CD14-positive monocyte (primary cell): ENCODE results near the gene PPP1R16B. TPM values are rescaled to one million over a fixed set of nuclear protein-coding genes. Genes with fewer than 3 reads are reported as not detected.
A peak's percentile ranks its signal among the peaks of the same experiment; 100 is the strongest.

Experiments used
- DNase-seq, 3 donors: peaks; one replicate each; pipeline ENCODE4 v3.0.0-alpha.2; 2011 to 2022
- H2AFZ ChIP-seq: 2 replicates; pipeline ENCODE4 v1.6.0; 2012; ENCODE audit warnings: mild to moderate bottlenecking, low read depth, low read length, inconsistent platforms; ENCODE audit not compliant: insufficient read depth, poor library complexity, severe bottlenecking
- H3K27ac ChIP-seq, 2 donors: 1 replicate in 1 of 2; 2 replicates in 1 of 2; pipeline ENCODE4 v1.5.1; 2012 to 2013; ENCODE audit warnings: low read length in 2 of 2, control low read depth in 1 of 2, inconsistent platforms in 1 of 2, low read depth in 1 of 2, mild to moderate bottlenecking in 1 of 2
- H3K27me3 ChIP-seq, 2 donors: one replicate each; pipeline versions ENCODE4 v1.6.0 to v1.6.1; 2011 to 2013; ENCODE audit warnings: low read length in 2 of 2; ENCODE audit not compliant: control insufficient read depth in 2 of 2, insufficient read depth in 2 of 2
- H3K36me3 ChIP-seq, 2 donors: replicated peaks in 1 of 2; 1 replicate in 1 of 2; 2 replicates in 1 of 2; pipeline versions ENCODE4 v1.5.1 to v1.6.1; 2012 to 2013; ENCODE audit warnings: low read length in 2 of 2, control low read depth in 1 of 2, inconsistent platforms in 1 of 2, mild to moderate bottlenecking in 1 of 2; ENCODE audit not compliant: insufficient read depth in 2 of 2, control insufficient read depth in 1 of 2
- H3K4me1 ChIP-seq, 2 donors: 1 replicate in 1 of 2; 2 replicates in 1 of 2; pipeline versions ENCODE4 v1.5.1 to v1.6.1; 2012 to 2013; ENCODE audit warnings: low read length in 2 of 2, control low read depth in 1 of 2, inconsistent platforms in 1 of 2, mild to moderate bottlenecking in 1 of 2, moderate library complexity in 1 of 2; ENCODE audit not compliant: insufficient read depth in 2 of 2, control insufficient read depth in 1 of 2
- H3K4me2 ChIP-seq: replicated peaks from 2 replicates; pipeline ENCODE3; 2012; ENCODE audit warnings: low read length, moderate library complexity, mild to moderate bottlenecking; ENCODE audit not compliant: poor library complexity, severe bottlenecking; ENCODE audit errors: extremely low read depth
- H3K4me3 ChIP-seq, 3 experiments: fragments of 200-600 bp in 1 of 3; sonication (generic) in 1 of 3; replicated peaks in 1 of 3; 1 replicate in 2 of 3; 2 replicates in 1 of 3; pipeline ENCODE4 v1.5.1; 2011 to 2013; ENCODE audit warnings: low read length in 3 of 3, mild to moderate bottlenecking in 3 of 3, control low read depth in 2 of 3, low read depth in 2 of 3, inconsistent platforms in 1 of 3, moderate library complexity in 1 of 3
- H3K79me2 ChIP-seq: 2 replicates; pipeline ENCODE4 v1.6.0; 2012; ENCODE audit warnings: mild to moderate bottlenecking, control low read depth, inconsistent platforms, low read length, moderate library complexity; ENCODE audit not compliant: insufficient read depth
- H3K9ac ChIP-seq: 2 replicates; pipeline ENCODE4 v1.6.0; 2017; ENCODE audit warnings: low read length, mild to moderate bottlenecking; ENCODE audit not compliant: insufficient read depth, poor library complexity, severe bottlenecking
- H3K9me3 ChIP-seq, 2 donors: replicated peaks in 1 of 2; 1 replicate in 1 of 2; 2 replicates in 1 of 2; pipeline versions ENCODE4 v1.5.1 to v1.6.1; 2012 to 2013; ENCODE audit warnings: low read length in 2 of 2, control low read depth in 1 of 2; ENCODE audit not compliant: control insufficient read depth in 1 of 2, insufficient read depth in 1 of 2
- H4K20me1 ChIP-seq: 2 replicates; pipeline ENCODE4 v1.6.0; 2012; ENCODE audit warnings: mild to moderate bottlenecking, low read length, control low read depth, moderate library complexity; ENCODE audit not compliant: insufficient read depth
- H3K27ac Mint-ChIP-seq, 7 donors: one replicate each; pipeline ENCODE4 v1.8.0; 2020; ENCODE audit warnings: mild to moderate bottlenecking in 7 of 7, mixed read lengths in 7 of 7, moderate library complexity in 6 of 7, inconsistent platforms in 2 of 7
- H3K27me3 Mint-ChIP-seq, 3 donors: one replicate each; pipeline ENCODE4 v1.8.0; 2021 to 2022; ENCODE audit warnings: low read depth in 3 of 3, mild to moderate bottlenecking in 3 of 3, mixed read lengths in 3 of 3, moderate library complexity in 3 of 3, inconsistent platforms in 1 of 3
- H3K36me3 Mint-ChIP-seq, 2 donors: one replicate each; pipeline ENCODE4 v1.8.0; 2020; ENCODE audit warnings: mixed read lengths in 2 of 2, inconsistent platforms in 1 of 2, mild to moderate bottlenecking in 1 of 2
- H3K4me1 Mint-ChIP-seq: one replicate; pipeline ENCODE4 v1.8.0; 2020; ENCODE audit warnings: mild to moderate bottlenecking, mixed read lengths
- H3K4me3 Mint-ChIP-seq, 2 donors: one replicate each; pipeline ENCODE4 v1.8.0; 2020; ENCODE audit warnings: mild to moderate bottlenecking in 2 of 2, mixed read lengths in 2 of 2, moderate library complexity in 1 of 2
- H3K9me3 Mint-ChIP-seq, 7 donors: one replicate each; pipeline ENCODE4 v1.8.0; 2020 to 2022; ENCODE audit warnings: mixed read lengths in 7 of 7, mild to moderate bottlenecking in 6 of 7, moderate library complexity in 6 of 7, inconsistent platforms in 2 of 7
- WGBS: methylation state at CpG from one replicate; pipeline ENCODE4 v1.1.5; 2013; ENCODE audit warnings: missing lambda C conversion rate; ENCODE audit not compliant: insufficient coverage; 5-methylcytosine and 5-hydroxymethylcytosine counted together
- intact Hi-C, 2 donors: fragments of 100-400 bp; cut with micrococcal nuclease; formaldehyde crosslinking; loops; one replicate each; pipeline versions ENCODE4 v1.15.0 to v1.15.1; 2023
- polyA plus RNA-seq, 3 donors: library from polyadenylated mRNA; depleted of rRNA in 1 of 3; unstranded in 2 of 3; stranded (reverse) in 1 of 3; fragments of 300-500 nt in 2 of 3; fragments of >200 nt in 1 of 3; fragmentation: Illumina TruSeq in 2 of 3; gene quantifications; 1 replicate in 2 of 3; 2 replicates in 1 of 3; pipeline ENCODE4 v1.2.3, GENCODE V29; 2012 to 2021
- TF ChIP-seq, protein P1 (sequence below): fragments of 200-600 bp; IDR thresholded peaks from one replicate; pipeline ENCODE4 v1.8.0; 2022; ENCODE audit warnings: antibody characterized with exemption, mild to moderate bottlenecking

Gene PPP1R16B
- polyA plus RNA-seq, 3 donors, result 1.1 to 4.4 (median 1.4) TPM

DNA sequence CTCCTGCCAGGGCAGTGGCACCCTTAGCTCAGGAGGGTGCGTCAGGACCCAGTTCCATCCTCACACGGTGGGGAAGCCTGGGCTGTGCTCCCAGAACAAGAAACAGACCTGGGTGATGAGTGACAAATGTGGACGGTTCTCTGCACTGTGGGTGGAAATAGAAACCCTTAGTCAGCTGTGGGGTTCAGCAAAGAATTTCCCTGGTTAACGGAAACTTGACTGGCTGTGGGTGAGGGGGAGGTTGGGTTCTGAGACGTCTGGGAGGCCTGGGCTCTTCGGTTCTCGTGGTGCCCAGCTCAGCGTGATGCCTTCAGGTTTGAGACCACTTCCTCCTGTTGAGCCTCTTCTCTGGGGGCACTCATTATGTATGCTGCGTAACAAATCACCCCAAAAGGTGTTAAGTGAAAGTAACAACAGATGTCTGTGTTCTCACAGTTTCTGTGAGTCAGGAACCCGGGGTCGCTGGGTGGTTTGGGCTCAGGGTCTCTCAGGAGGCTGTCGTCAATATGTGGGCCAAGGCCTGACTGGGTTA, 67.6 kb downstream of the PPP1R16B start:
- Mint-ChIP-seq H3K4me3 (no peak overlapping the region), H3K9me3 (peaks cover 0 to 5% (median 2%) of the 10 kb centered on the region in 7 donors), H3K36me3 (peaks cover 0 to 5% of the 10 kb centered on the region in 2 donors), H3K27ac (peak overlapping the region in 2 of 7 donors; percentile 24 to 81), H3K4me1 (peaks cover 27% of the 10 kb centered on the region), H3K27me3 (peaks cover 6 to 10% (median 7%) of the 10 kb centered on the region in 3 donors)
- no peak overlapping the region for H3K27ac ChIP-seq
- no peaks in the 10 kb centered on the region for H3K79me2 ChIP-seq
- H3K9me3 ChIP-seq, result no peaks in the 10 kb centered on the region
- H3K27me3 ChIP-seq, result no peaks in the 10 kb centered on the region
- no peaks in the 10 kb centered on the region for H3K36me3 ChIP-seq
- H3K4me3 ChIP-seq, result no peak overlapping the region
- H2AFZ ChIP-seq, result no peak overlapping the region
- H3K4me1 ChIP-seq, result peaks cover 3 to 17% of the 10 kb centered on the region in 2 donors
- H3K4me2 ChIP-seq, result no peak overlapping the region
- H4K20me1 ChIP-seq, result peaks cover 16% of the 10 kb centered on the region
- intact Hi-C loops, result no loop called here
- no peak overlapping the region for H3K9ac ChIP-seq
- no peak for DNase-seq
- TF ChIP-seq, protein P1, sequence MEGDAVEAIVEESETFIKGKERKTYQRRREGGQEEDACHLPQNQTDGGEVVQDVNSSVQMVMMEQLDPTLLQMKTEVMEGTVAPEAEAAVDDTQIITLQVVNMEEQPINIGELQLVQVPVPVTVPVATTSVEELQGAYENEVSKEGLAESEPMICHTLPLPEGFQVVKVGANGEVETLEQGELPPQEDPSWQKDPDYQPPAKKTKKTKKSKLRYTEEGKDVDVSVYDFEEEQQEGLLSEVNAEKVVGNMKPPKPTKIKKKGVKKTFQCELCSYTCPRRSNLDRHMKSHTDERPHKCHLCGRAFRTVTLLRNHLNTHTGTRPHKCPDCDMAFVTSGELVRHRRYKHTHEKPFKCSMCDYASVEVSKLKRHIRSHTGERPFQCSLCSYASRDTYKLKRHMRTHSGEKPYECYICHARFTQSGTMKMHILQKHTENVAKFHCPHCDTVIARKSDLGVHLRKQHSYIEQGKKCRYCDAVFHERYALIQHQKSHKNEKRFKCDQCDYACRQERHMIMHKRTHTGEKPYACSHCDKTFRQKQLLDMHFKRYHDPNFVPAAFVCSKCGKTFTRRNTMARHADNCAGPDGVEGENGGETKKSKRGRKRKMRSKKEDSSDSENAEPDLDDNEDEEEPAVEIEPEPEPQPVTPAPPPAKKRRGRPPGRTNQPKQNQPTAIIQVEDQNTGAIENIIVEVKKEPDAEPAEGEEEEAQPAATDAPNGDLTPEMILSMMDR, result no peak
- 89% methylated on average over 11 of the region's 12 CpGs for WGBS

GRCh38 chr20:38874460-38875174, 69.1 kb downstream of the PPP1R16B start:
- TF ChIP-seq, protein P1, result no peak
- 13% methylated on average over 3 of the region's 4 CpGs for WGBS
- DNase-seq, result no peak
- peak overlapping the region in 1 of 7 donors; percentile 67 for H3K27ac Mint-ChIP-seq
- no peak overlapping the region for H3K4me3 Mint-ChIP-seq
- H3K9me3 ChIP-seq, result no peaks in the 10 kb centered on the region
- no peak overlapping the region for H2AFZ ChIP-seq
- peaks cover 0 to 3% of the 10 kb centered on the region in 2 donors for H3K36me3 Mint-ChIP-seq
- peaks cover 7 to 13% (median 9%) of the 10 kb centered on the region in 3 donors for H3K27me3 Mint-ChIP-seq
- no peak overlapping the region for H3K27ac ChIP-seq
- H3K4me2 ChIP-seq, result no peak overlapping the region
- H3K9ac ChIP-seq, result no peak overlapping the region
- peaks cover 33% of the 10 kb centered on the region for H3K4me1 Mint-ChIP-seq
- peaks cover 21% of the 10 kb centered on the region for H4K20me1 ChIP-seq
- no peaks in the 10 kb centered on the region for H3K79me2 ChIP-seq
- intact Hi-C loops, result no loop called here
- no peak overlapping the region for H3K4me3 ChIP-seq
- peaks cover 0 to 2% (median 0%) of the 10 kb centered on the region in 7 donors for H3K9me3 Mint-ChIP-seq
- peaks cover 3 to 17% of the 10 kb centered on the region in 2 donors for H3K4me1 ChIP-seq
- H3K27me3 ChIP-seq, result no peaks in the 10 kb centered on the region
- H3K36me3 ChIP-seq, result no peaks in the 10 kb centered on the region
